ENCODE results near the gene CCZ1B. TPM values are rescaled to one million over a fixed set of nuclear protein-coding genes. Genes with fewer than 3 reads are reported as not detected.
"Not testable (repeated sequence)": the region's sequence is repeated elsewhere in the genome, so short reads cannot be mapped to it uniquely, and the experiment has no call there.

Gene CCZ1B
- polyA plus RNA-seq, 3 donors, result 20.4 to 37.7 (median 21.9) TPM

DNA sequence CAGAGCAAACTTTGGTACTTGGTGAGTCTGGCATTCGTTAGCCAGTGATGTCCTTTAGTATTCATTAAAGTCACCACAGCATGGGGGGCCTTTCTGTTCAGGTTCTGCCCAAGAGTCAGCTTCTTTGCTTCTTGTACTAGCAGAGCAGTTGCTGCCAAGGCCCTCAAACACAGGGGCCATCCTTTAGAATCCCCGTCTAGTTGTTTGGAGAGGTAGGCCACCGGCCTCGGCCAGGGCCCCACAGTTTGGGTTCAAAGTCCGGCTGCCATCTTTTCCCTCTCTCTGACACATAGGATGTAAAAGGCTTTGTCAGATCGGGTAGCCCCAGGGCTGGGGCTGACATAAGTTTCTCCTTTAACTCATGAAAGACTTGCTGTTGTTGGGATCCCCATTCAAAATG is 17.6 kb upstream of the CCZ1B start:
- H3K9ac ChIP-seq (ENCODE audit: insufficient read depth, low read length, poor library complexity, severe bottlenecking); H3K9me3 ChIP-seq (replicated peaks in 1 of 2; ENCODE audit: control insufficient read depth in 1 of 2, insufficient read depth in 1 of 2, low read length in 2 of 2); H3K9me3 Mint-ChIP-seq; H3K27me3 Mint-ChIP-seq (ENCODE audit: low read depth in 3 of 3); H2AFZ ChIP-seq (ENCODE audit: insufficient read depth, low read depth, low read length, poor library complexity, severe bottlenecking); H3K4me1 ChIP-seq (ENCODE audit: control insufficient read depth in 1 of 2, insufficient read depth in 2 of 2, low read length in 2 of 2); H3K27ac ChIP-seq (ENCODE audit: low read depth in 1 of 2, low read length in 2 of 2); H4K20me1 ChIP-seq (ENCODE audit: insufficient read depth, low read length); H3K36me3 Mint-ChIP-seq; H3K27me3 ChIP-seq (ENCODE audit: control insufficient read depth in 2 of 2, insufficient read depth in 2 of 2, low read length in 2 of 2); H3K79me2 ChIP-seq (ENCODE audit: insufficient read depth, low read length); H3K4me3 ChIP-seq (replicated peaks in 1 of 3; ENCODE audit: low read depth in 2 of 3, low read length in 3 of 3); H3K4me1 Mint-ChIP-seq; H3K4me2 ChIP-seq (replicated peaks; ENCODE audit: extremely low read depth, low read length, poor library complexity, severe bottlenecking); H3K36me3 ChIP-seq (replicated peaks in 1 of 2; ENCODE audit: control insufficient read depth in 1 of 2, insufficient read depth in 2 of 2, low read length in 2 of 2); H3K4me3 Mint-ChIP-seq; intact Hi-C loops (cut with micrococcal nuclease); H3K27ac Mint-ChIP-seq; DNase-seq: not testable (repeated sequence)
- WGBS (ENCODE audit: insufficient coverage), result no CpG with 5 or more reads among the region's 6 CpGs

DNA sequence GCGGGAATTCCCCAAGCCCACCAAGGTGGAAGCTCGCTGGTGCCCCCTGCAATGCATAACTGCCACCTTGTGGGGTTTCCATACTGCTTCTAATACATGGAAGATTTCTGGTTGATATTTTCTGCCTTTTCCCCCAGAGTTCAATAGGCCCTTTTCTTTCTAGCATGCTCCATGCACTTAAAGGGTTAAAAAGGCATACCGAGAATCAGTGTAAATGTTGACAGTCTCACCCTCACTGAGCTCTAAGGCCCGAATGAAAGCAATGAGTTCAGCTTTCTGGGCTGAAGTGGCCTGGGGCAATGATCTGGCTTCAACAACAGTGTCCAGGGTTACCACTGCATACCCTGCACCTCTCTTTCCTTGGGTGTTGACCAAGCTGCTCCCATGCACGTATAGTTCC is 17.0 kb upstream of the CCZ1B start:
- H3K27me3 ChIP-seq (ENCODE audit: control insufficient read depth in 2 of 2, insufficient read depth in 2 of 2, low read length in 2 of 2); DNase-seq; H3K27me3 Mint-ChIP-seq (ENCODE audit: low read depth in 3 of 3); H2AFZ ChIP-seq (ENCODE audit: insufficient read depth, low read depth, low read length, poor library complexity, severe bottlenecking); H3K4me1 ChIP-seq (ENCODE audit: control insufficient read depth in 1 of 2, insufficient read depth in 2 of 2, low read length in 2 of 2); H3K4me1 Mint-ChIP-seq; H3K4me2 ChIP-seq (replicated peaks; ENCODE audit: extremely low read depth, low read length, poor library complexity, severe bottlenecking); intact Hi-C loops (cut with micrococcal nuclease); H3K79me2 ChIP-seq (ENCODE audit: insufficient read depth, low read length); H3K27ac ChIP-seq (ENCODE audit: low read depth in 1 of 2, low read length in 2 of 2); H3K4me3 ChIP-seq (replicated peaks in 1 of 3; ENCODE audit: low read depth in 2 of 3, low read length in 3 of 3); H3K4me3 Mint-ChIP-seq; H3K9me3 ChIP-seq (replicated peaks in 1 of 2; ENCODE audit: control insufficient read depth in 1 of 2, insufficient read depth in 1 of 2, low read length in 2 of 2); H3K36me3 Mint-ChIP-seq; H4K20me1 ChIP-seq (ENCODE audit: insufficient read depth, low read length); H3K36me3 ChIP-seq (replicated peaks in 1 of 2; ENCODE audit: control insufficient read depth in 1 of 2, insufficient read depth in 2 of 2, low read length in 2 of 2); H3K27ac Mint-ChIP-seq; H3K9ac ChIP-seq (ENCODE audit: insufficient read depth, low read length, poor library complexity, severe bottlenecking): not testable (repeated sequence)
- 61% methylated on average over 3 of the region's 5 CpGs for WGBS (ENCODE audit: insufficient coverage)
- H3K9me3 Mint-ChIP-seq, result peaks cover 0 to 14% (median 5%) of the 10 kb centered on the region in 7 donors

DNA sequence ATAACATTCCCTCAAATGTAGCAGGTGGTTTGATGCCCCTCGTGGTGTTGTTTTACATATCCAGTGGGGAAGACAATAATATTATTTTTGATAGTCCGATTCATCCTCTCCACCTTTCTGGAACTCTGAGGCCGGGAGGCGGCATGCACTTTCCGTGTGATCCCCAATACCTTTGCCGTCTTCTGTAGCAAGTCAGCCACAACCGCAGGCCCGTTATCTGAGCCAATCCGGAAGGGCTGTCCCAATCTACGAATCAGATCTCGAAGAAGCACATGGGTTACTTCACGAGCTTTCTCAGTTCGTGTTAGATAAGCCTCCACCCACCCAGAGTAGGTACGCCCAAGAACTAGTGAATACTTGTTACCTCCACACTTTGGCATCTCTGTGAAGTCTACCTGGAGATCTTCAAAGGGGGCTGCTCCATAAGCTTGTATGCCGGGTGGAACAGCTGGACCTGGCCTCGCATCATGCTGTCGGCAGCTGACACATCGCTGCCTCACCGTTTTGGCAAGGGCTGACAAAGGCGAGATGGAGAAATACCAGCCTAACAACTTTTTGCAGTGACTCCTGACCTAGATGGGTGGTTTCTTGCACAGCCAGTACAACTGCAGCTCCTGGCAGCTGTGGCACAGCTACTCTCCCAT is 16.3 kb upstream of the CCZ1B start:
- H3K27me3 Mint-ChIP-seq (ENCODE audit: low read depth in 3 of 3), result peaks cover 3 to 10% (median 7%) of the 10 kb centered on the region in 3 donors

DNA sequence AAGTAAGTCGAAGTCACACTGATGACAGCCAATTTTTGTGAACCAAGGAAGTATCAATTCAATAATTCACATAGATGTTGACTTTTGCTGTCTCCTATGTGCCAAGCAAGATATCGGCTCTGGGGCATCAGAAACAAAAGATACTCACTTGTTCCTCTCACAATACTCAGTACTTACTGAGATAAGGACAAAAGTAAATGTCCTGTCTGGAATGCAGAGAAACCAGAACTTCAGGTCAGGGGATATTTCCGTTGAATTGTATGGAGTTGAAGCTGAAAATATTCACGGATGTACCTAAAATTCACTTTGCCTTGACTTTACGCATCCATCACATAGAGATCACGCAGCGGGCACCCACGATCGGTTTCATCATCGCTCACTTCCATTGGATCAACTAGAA is 11.0 kb upstream of the CCZ1B start:
- H3K9ac ChIP-seq (ENCODE audit: insufficient read depth, low read length, poor library complexity, severe bottlenecking); H3K27ac Mint-ChIP-seq; H3K27ac ChIP-seq (ENCODE audit: low read depth in 1 of 2, low read length in 2 of 2); H3K4me1 ChIP-seq (ENCODE audit: control insufficient read depth in 1 of 2, insufficient read depth in 2 of 2, low read length in 2 of 2); H3K9me3 ChIP-seq (replicated peaks in 1 of 2; ENCODE audit: control insufficient read depth in 1 of 2, insufficient read depth in 1 of 2, low read length in 2 of 2); H3K36me3 Mint-ChIP-seq; H3K79me2 ChIP-seq (ENCODE audit: insufficient read depth, low read length); H4K20me1 ChIP-seq (ENCODE audit: insufficient read depth, low read length); DNase-seq; H3K4me3 ChIP-seq (replicated peaks in 1 of 3; ENCODE audit: low read depth in 2 of 3, low read length in 3 of 3); H2AFZ ChIP-seq (ENCODE audit: insufficient read depth, low read depth, low read length, poor library complexity, severe bottlenecking); H3K27me3 ChIP-seq (ENCODE audit: control insufficient read depth in 2 of 2, insufficient read depth in 2 of 2, low read length in 2 of 2); H3K36me3 ChIP-seq (replicated peaks in 1 of 2; ENCODE audit: control insufficient read depth in 1 of 2, insufficient read depth in 2 of 2, low read length in 2 of 2); H3K4me2 ChIP-seq (replicated peaks; ENCODE audit: extremely low read depth, low read length, poor library complexity, severe bottlenecking); H3K4me1 Mint-ChIP-seq; intact Hi-C loops (cut with micrococcal nuclease): not testable (repeated sequence)
- Mint-ChIP-seq H3K9me3 (peaks cover 0 to 23% (median 11%) of the 10 kb centered on the region in 7 donors), H3K27me3 (ENCODE audit: low read depth in 3 of 3) (peaks cover under 1 to 13% (median 3%) of the 10 kb centered on the region in 3 donors), H3K4me3 (peak overlapping the region in 1 of 2 donors; percentile 36)
- no CpG with 5 or more reads among the region's 10 CpGs for WGBS (ENCODE audit: insufficient coverage)

More for the DNA sequence above, 16.3 kb upstream of the CCZ1B start:
- DNase-seq; H3K4me2 ChIP-seq (replicated peaks; ENCODE audit: extremely low read depth, low read length, poor library complexity, severe bottlenecking); H4K20me1 ChIP-seq (ENCODE audit: insufficient read depth, low read length); H3K4me1 Mint-ChIP-seq; H3K27ac Mint-ChIP-seq; H3K27ac ChIP-seq (ENCODE audit: low read depth in 1 of 2, low read length in 2 of 2); H3K4me3 ChIP-seq (replicated peaks in 1 of 3; ENCODE audit: low read depth in 2 of 3, low read length in 3 of 3); H3K9me3 ChIP-seq (replicated peaks in 1 of 2; ENCODE audit: control insufficient read depth in 1 of 2, insufficient read depth in 1 of 2, low read length in 2 of 2); H3K4me1 ChIP-seq (ENCODE audit: control insufficient read depth in 1 of 2, insufficient read depth in 2 of 2, low read length in 2 of 2); H3K4me3 Mint-ChIP-seq; H3K9ac ChIP-seq (ENCODE audit: insufficient read depth, low read length, poor library complexity, severe bottlenecking); H3K36me3 ChIP-seq (replicated peaks in 1 of 2; ENCODE audit: control insufficient read depth in 1 of 2, insufficient read depth in 2 of 2, low read length in 2 of 2); H3K79me2 ChIP-seq (ENCODE audit: insufficient read depth, low read length); H2AFZ ChIP-seq (ENCODE audit: insufficient read depth, low read depth, low read length, poor library complexity, severe bottlenecking); intact Hi-C loops (cut with micrococcal nuclease); H3K36me3 Mint-ChIP-seq; H3K27me3 ChIP-seq (ENCODE audit: control insufficient read depth in 2 of 2, insufficient read depth in 2 of 2, low read length in 2 of 2): not testable (repeated sequence)
- peaks cover 0 to 20% (median 9%) of the 10 kb centered on the region in 7 donors for H3K9me3 Mint-ChIP-seq
- 85% methylated on average over 12 of the region's 20 CpGs for WGBS (ENCODE audit: insufficient coverage)
